Activated CD8-positive, alpha-beta T cell treated with anti-CD3 and anti-CD28 coated beads for 36 hours (primary cell): ENCODE measurements around the gene LY6G5B. TPM values are rescaled to one million over a fixed set of nuclear protein-coding genes. Genes with fewer than 3 reads are reported as not detected.
A peak's percentile ranks its signal among the peaks of the same experiment; 100 is the strongest.

Experiments
- ATAC-seq: fragments of 200-7000 bp; cut with Tn5 transposase; one replicate; pipeline ENCODE4 v1.10.0; 2021; ENCODE audit warnings: mild to moderate bottlenecking, moderate library complexity
- CTCF ChIA-PET: fragments of 350-600 bp; sonication (Branson Sonifier 250); formaldehyde crosslinking; loops from one replicate; lab custom pipeline; 2021; ENCODE audit warnings: antibody characterized with exemption; lab: Charles Lee
- POLR2A ChIA-PET: fragments of 350-600 bp; sonication (Branson Sonifier 250); formaldehyde crosslinking; loops from one replicate; lab custom pipeline; 2021; ENCODE audit warnings: antibody characterized with exemption; lab: Charles Lee
- DNase-seq: peaks from one replicate; pipeline ENCODE4 v3.0.0-alpha.2; 2020
- H3K27ac Mint-ChIP-seq: one replicate; pipeline ENCODE4 v1.8.0; 2021; ENCODE audit warnings: mild to moderate bottlenecking, mixed read lengths
- H3K27me3 Mint-ChIP-seq: one replicate; pipeline ENCODE4 v1.8.0; 2021; ENCODE audit warnings: mixed read lengths
- H3K36me3 Mint-ChIP-seq: one replicate; pipeline ENCODE4 v1.8.0; 2021; ENCODE audit warnings: low read depth, mixed read lengths
- H3K4me1 Mint-ChIP-seq: one replicate; pipeline ENCODE4 v1.8.0; 2021; ENCODE audit warnings: low read depth, mixed read lengths
- H3K4me3 Mint-ChIP-seq: one replicate; pipeline ENCODE4 v1.8.0; 2021; ENCODE audit warnings: mild to moderate bottlenecking, moderate library complexity, mixed read lengths
- H3K9me3 Mint-ChIP-seq: one replicate; pipeline ENCODE4 v1.8.0; 2021; ENCODE audit warnings: mixed read lengths
- intact Hi-C: fragments of 100-400 bp; cut with micrococcal nuclease; formaldehyde crosslinking; loops from one replicate; pipeline ENCODE4 v1.10.0; 2022
- total RNA-seq, 2 experiments: library from RNA; stranded (reverse); gene quantifications; one replicate each; pipeline ENCODE4 v1.2.3, GENCODE V29; 2021
- TF ChIP-seq, protein P1 (sequence below): fragments of 200-600 bp; IDR thresholded peaks from one replicate; pipeline ENCODE4 v1.8.0; 2022; ENCODE audit warnings: antibody characterized with exemption, mild to moderate bottlenecking

The LY6G5B gene
- total RNA-seq, 2 experiments from 2014 or later: 14.7 to 16.1 TPM

GRCh38 chr6:31676904-31677303, 7.1 kb downstream of the LY6G5B start:
- CTCF ChIA-PET: interaction anchor here (1.9 kb wide), 1 partner anchor 14 kb away, joined by 6 read pairs; no protein-coding TSS in a partner anchor
- Mint-ChIP-seq H3K4me1 (peaks cover 11% of the 10 kb centered on the region), H3K27ac (no peak overlapping the region)

GRCh38 chr6:31677955-31678354, 8.2 kb downstream of the LY6G5B start:
- no peak overlapping the region for H3K27ac Mint-ChIP-seq
- POLR2A ChIA-PET: interaction anchor here (0.5 to 1.4 kb wide), 4 partner anchors 11 to 21 kb away, joined by 3 to 4 read pairs (median 4); partner anchors contain the start of gene GPANK1

More at GRCh38 chr6:31676904-31677303, 7.1 kb downstream of the LY6G5B start:
- no peaks in the 10 kb centered on the region for H3K27me3 Mint-ChIP-seq
- POLR2A ChIA-PET: interaction anchor here (0.9 kb wide), 1 partner anchor 22 kb away, joined by 3 read pairs; no protein-coding TSS in a partner anchor
- DNase-seq (no peak), ATAC-seq (no peak)
- H3K9me3 Mint-ChIP-seq: no peaks in the 10 kb centered on the region
- intact Hi-C loops: no loop called here
- TF ChIP-seq, protein P1, sequence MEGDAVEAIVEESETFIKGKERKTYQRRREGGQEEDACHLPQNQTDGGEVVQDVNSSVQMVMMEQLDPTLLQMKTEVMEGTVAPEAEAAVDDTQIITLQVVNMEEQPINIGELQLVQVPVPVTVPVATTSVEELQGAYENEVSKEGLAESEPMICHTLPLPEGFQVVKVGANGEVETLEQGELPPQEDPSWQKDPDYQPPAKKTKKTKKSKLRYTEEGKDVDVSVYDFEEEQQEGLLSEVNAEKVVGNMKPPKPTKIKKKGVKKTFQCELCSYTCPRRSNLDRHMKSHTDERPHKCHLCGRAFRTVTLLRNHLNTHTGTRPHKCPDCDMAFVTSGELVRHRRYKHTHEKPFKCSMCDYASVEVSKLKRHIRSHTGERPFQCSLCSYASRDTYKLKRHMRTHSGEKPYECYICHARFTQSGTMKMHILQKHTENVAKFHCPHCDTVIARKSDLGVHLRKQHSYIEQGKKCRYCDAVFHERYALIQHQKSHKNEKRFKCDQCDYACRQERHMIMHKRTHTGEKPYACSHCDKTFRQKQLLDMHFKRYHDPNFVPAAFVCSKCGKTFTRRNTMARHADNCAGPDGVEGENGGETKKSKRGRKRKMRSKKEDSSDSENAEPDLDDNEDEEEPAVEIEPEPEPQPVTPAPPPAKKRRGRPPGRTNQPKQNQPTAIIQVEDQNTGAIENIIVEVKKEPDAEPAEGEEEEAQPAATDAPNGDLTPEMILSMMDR: no peak
- peaks cover 15% of the 10 kb centered on the region for H3K36me3 Mint-ChIP-seq
- H3K4me3 Mint-ChIP-seq: no peak overlapping the region

GRCh38 chr6:31680226-31681134, 10.7 kb downstream of the LY6G5B start, which contains the start of gene LY6G5C:
Gene LY6G5C (minus strand): TSS chr6:31681067. CDS start chr6:31680373, 694 bp downstream.
- H3K9me3 Mint-ChIP-seq: no peaks in the 10 kb centered on the region
- DNase-seq (peak; percentile 73), ATAC-seq (peak; percentile 85)
- peaks cover 11% of the 10 kb centered on the region for H3K4me1 Mint-ChIP-seq
- peaks cover 1% of the 10 kb centered on the region for H3K36me3 Mint-ChIP-seq
- H3K27ac Mint-ChIP-seq: peak within 1 kb of the TSS; percentile 49
- TF ChIP-seq, protein P1: peak; percentile 53
- intact Hi-C loops: no loop called here
- H3K27me3 Mint-ChIP-seq: no peaks in the 10 kb centered on the region
- ChIA-PET POLR2A (interaction anchor here (0.9 to 1.7 kb wide), 3 partner anchors 11 to 23 kb away, joined by 3 to 5 read pairs (median 3); partner anchors contain the start of genes ABHD16A and LY6G5B), CTCF (interaction anchor here (0.6 to 2.0 kb wide), 17 partner anchors 9 to 209 kb away, joined by 3 to 9 read pairs (median 4); partner anchors contain the start of genes LSM2, LY6G5B and MSH5)
- peak within 1 kb of the TSS; percentile 65 for H3K4me3 Mint-ChIP-seq

More at GRCh38 chr6:31677955-31678354, 8.2 kb downstream of the LY6G5B start:
- TF ChIP-seq, protein P1: no peak
- no peaks in the 10 kb centered on the region for H3K27me3 Mint-ChIP-seq
- CTCF ChIA-PET: interaction anchor here (1.1 to 1.9 kb wide), 2 partner anchors 13 to 212 kb away, joined by 3 to 6 read pairs; no protein-coding TSS in a partner anchor
- H3K4me3 Mint-ChIP-seq: no peak overlapping the region
- intact Hi-C loops: no loop called here
- DNase-seq: no peak
- no peak for ATAC-seq
- H3K9me3 Mint-ChIP-seq: no peaks in the 10 kb centered on the region
- H3K36me3 Mint-ChIP-seq: peaks cover 8% of the 10 kb centered on the region
- peaks cover 11% of the 10 kb centered on the region for H3K4me1 Mint-ChIP-seq

DNA sequence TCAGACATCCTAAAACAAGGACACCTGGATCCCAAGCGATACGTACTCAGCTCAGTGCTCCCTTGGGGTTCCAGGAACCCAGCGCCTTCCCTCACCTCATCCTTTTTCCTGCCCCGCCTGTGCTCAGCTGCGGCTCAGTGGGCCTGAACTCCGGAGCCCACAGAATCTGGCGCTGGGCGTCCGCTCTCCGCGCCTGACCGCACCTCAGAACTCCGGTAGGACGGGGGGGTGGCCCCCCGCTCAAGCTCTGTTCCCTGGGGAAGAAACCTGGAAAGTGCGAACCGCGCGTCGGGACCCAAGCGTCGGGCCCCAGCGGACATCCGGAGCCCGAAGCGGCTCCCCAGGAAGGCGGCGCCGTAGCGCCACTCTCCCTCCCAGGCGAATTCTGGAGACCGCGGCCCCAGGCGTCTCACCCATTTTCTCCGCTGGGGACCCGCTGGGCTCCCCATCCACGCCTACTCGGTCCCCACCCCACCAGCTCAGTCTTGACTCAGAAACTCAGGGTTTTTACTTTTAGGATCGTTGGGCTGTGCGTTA, 11.4 kb downstream of the LY6G5B start:
- ChIA-PET CTCF (interaction anchor here (0.8 to 2.0 kb wide), 11 partner anchors 10 to 208 kb away, joined by 3 to 9 read pairs (median 5); partner anchors contain the start of genes LSM2, LY6G5B and MSH5), POLR2A (interaction anchor here (0.9 to 1.7 kb wide), 3 partner anchors 11 to 24 kb away, joined by 3 to 5 read pairs (median 3); partner anchors contain the start of genes ABHD16A and LY6G5B)
- Mint-ChIP-seq H3K27me3 (no peaks in the 10 kb centered on the region), H3K27ac (peak overlapping the region; percentile 47), H3K36me3 (peaks cover 4% of the 10 kb centered on the region), H3K9me3 (no peaks in the 10 kb centered on the region), H3K4me3 (peak overlapping the region; percentile 65), H3K4me1 (peaks cover 11% of the 10 kb centered on the region)
- TF ChIP-seq, protein P1: no peak
- peak; percentile 61 for DNase-seq
- intact Hi-C loops: no loop called here
- ATAC-seq: peak; percentile 62
